ENCODE data around the gene TMEM53.

The TMEM53 gene

GRCh38 chr1:44647896-44648295, 26.4 kb downstream of the TMEM53 start:
- no peak for DNase-seq (ENCODE audit: low read depth in 2 of 2)

- DNase-seq (ENCODE audit: low read depth in 2 of 2) = no peak
Measured at GRCh38 chr1:44646261-44647110, 27.8 kb downstream of the TMEM53 start.

- no peak for DNase-seq (ENCODE audit: low read depth in 2 of 2)
Measured at GRCh38 chr1:44645476-44646244, 28.6 kb downstream of the TMEM53 start.

- no peak for DNase-seq (ENCODE audit: low read depth in 2 of 2)
Measured at GRCh38 chr1:44644806-44645205, 29.5 kb downstream of the TMEM53 start.

- DNase-seq (ENCODE audit: low read depth in 2 of 2) = no peak
Measured at GRCh38 chr1:44643721-44644334, 30.5 kb downstream of the TMEM53 start.

GRCh38 chr1:44642925-44643324, 31.4 kb downstream of the TMEM53 start:
- no peak for DNase-seq (ENCODE audit: low read depth in 2 of 2)

GRCh38 chr1:44642255-44642654, 32.0 kb downstream of the TMEM53 start:
- no peak for DNase-seq (ENCODE audit: low read depth in 2 of 2)

- DNase-seq (ENCODE audit: low read depth in 2 of 2) = no peak
Measured at GRCh38 chr1:44641126-44642102, 32.9 kb downstream of the TMEM53 start.

- no peak for DNase-seq (ENCODE audit: low read depth in 2 of 2)
Measured at GRCh38 chr1:44640200-44640853, 34.0 kb downstream of the TMEM53 start.

- no peak for DNase-seq (ENCODE audit: low read depth in 2 of 2)
Measured at GRCh38 chr1:44637702-44638411, 36.4 kb downstream of the TMEM53 start.

- no peak for DNase-seq (ENCODE audit: low read depth in 2 of 2)
Measured at GRCh38 chr1:44636688-44637598, 37.3 kb downstream of the TMEM53 start.

- no peak for DNase-seq (ENCODE audit: low read depth in 2 of 2)
Measured at GRCh38 chr1:44636083-44636687, 38.1 kb downstream of the TMEM53 start.

GRCh38 chr1:44635439-44635838, 38.8 kb downstream of the TMEM53 start:
- DNase-seq (ENCODE audit: low read depth in 2 of 2) = no peak

GRCh38 chr1:44634606-44635189, 39.6 kb downstream of the TMEM53 start:
- DNase-seq (ENCODE audit: low read depth in 2 of 2) = no peak

GRCh38 chr1:44632598-44632997, 41.7 kb downstream of the TMEM53 start:
- no peak for DNase-seq (ENCODE audit: low read depth in 2 of 2)

- DNase-seq (ENCODE audit: low read depth in 2 of 2) = peak; percentile 86
Measured at GRCh38 chr1:44631647-44632539, 42.4 kb downstream of the TMEM53 start.

- DNase-seq (ENCODE audit: low read depth in 2 of 2) = no peak
Measured at GRCh38 chr1:44631333-44631646, 43.0 kb downstream of the TMEM53 start.
